CD4-positive, alpha-beta T cell treated with Interferon alpha-2 for 1 hour (primary cell): Measurements from ENCODE around the gene MAP4K4.
"Not testable (repeated sequence)": the region's sequence is repeated elsewhere in the genome, so short reads cannot be mapped to it uniquely, and the experiment has no call there.

Source experiments
- DNase-seq, 2 donors: peaks; one replicate each; pipeline ENCODE4 v3.0.0-alpha.2; 2020 to 2022

The MAP4K4 gene

DNA sequence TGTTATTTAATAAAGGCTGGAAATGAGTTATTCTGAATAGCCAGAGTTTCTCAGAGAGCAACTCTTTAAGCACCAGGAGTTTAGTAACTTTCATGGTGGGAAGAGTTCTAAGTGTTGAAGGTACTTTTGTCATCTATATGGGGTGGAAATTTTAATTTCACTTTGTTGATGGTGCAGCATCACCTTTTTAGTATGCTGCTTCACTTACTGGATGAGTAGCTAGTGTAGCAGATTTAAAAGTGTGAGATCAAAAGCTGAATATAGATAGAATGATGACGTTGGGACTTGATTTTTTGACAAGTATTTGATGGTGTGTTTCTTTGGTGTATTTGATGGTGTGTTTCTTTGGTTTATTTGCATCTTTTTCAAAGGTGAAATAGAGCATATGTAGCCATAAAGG lies 47.3 kb downstream of the MAP4K4 start:
- no peak for DNase-seq

DNA sequence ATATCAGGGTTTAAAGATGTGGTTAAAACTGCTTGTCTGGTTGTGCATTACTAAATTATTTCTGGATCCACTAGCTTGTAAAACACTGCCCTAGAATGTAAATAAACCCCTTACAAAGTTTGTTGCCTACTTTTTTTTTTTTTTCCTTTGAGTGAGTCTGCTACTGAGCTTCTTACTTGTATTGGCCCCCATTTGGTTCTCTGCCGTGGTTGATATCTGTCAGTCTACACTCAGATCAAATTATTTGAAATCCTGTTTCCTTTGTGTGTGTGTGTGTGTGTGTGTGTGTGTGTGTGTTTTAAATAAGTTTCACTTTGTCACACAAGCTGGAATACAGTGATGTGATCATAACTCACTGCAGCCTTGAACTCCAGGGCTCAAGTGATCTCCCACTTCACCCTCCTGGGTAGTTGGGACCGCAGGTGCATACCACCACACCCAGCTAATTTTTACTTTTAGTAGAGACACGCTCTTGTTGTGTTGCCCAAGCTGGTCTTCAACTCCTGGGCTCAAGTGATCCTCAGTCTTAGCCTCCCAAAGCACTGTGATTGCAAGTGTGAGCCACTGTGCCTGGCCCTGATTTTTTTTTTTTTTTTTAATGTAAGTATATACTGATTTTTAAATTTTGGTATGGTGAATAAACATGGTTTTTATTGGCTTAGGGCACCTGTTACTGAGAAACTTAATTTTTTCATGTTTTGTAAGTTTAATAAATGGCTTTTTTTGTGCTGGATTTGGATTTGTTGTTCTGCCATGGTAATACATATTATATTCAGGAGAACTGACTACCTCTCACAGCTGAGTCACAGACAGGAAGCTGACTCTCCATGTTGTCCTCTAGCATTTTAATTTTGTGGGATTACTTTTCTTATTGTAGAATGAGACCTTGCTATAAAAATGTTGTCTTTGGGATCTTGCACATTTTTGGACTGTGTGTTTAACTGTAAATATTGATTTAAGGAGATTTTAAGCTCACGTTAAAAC lies 48.5 kb downstream of the MAP4K4 start:
- no peak for DNase-seq

DNA sequence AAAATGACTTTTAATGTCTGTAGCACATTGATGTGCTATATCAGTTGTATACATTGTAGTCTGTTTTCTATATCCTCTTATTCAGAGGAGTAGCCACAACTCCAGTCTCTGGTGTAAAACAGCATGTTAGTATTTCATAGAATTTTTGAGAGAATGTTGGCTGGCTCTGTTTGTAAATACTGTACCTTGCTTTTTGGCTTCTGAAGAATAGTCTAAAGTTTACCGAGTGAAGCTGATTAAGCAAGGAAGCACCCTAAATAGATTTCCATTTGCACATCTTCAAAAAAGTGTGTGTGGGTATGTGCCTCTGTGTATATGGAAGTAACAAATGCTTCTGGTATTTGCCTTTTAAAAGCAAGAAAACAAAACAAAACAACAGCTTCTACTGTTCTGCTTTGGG lies 50.5 kb downstream of the MAP4K4 start:
- DNase-seq: no peak

DNA sequence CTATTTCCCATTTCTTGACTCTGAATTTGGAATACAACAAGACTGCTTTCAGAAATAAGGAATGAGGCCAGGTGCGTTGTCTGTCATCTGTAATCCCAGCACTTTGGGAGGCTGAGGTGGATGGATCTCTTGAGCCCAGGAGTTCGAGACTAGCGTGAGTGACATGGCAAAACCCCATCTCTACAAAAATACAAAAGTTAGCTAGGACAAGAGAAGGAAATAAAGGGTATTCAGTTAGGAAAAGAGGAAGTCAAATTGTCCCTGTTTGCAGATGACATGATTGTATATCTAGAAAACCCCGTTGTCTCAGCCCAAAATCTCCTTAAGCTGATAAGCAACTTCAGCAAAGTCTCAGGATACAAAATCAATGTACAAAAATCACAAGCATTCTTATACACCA lies 51.0 kb downstream of the MAP4K4 start:
- not testable (repeated sequence) for DNase-seq

DNA sequence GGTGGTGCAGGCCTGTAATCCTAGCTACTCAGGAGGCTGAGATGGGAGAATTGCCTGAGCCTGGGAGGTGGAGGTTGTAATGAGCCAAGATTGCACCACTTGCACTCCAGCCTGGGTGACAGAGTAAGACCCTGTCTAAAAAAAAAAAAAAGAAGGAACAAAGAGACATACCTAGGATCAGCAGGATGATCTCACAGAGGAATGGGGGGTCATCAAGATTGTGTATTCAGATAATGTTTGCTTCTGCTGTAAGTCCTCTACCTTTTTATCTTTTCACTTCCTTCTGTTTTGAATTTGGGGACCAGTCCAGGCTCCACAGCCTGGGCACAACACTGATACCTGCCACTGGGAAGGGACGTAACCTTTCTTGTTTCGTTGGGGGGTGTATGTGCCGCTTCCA lies 53.2 kb downstream of the MAP4K4 start:
- no peak for DNase-seq

DNA sequence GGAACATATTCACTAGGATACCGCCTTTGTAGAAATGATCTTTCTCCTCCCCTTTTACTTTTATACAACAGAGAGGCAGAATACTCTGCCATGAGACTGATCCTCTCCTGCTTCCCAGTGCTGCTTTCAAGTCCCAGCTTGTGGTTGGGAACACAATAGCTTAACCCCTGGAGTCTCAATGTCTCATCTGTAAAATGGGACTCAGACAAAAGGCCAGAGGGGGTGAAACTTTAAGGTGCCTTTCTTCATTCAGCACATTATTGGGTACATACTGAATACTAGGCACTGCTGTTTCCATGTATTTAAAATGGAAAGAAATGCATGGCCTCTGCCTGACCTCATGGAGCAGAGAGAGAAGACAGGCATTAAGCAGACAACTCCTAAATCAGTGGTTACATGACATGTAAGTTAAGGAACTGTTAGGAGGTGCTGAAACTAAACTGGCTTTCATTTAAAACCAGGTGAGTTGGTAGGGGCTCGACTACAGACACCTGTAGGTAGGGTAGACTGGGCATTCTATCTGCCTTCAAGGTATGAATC lies 53.8 kb downstream of the MAP4K4 start:
- DNase-seq: no peak

DNA sequence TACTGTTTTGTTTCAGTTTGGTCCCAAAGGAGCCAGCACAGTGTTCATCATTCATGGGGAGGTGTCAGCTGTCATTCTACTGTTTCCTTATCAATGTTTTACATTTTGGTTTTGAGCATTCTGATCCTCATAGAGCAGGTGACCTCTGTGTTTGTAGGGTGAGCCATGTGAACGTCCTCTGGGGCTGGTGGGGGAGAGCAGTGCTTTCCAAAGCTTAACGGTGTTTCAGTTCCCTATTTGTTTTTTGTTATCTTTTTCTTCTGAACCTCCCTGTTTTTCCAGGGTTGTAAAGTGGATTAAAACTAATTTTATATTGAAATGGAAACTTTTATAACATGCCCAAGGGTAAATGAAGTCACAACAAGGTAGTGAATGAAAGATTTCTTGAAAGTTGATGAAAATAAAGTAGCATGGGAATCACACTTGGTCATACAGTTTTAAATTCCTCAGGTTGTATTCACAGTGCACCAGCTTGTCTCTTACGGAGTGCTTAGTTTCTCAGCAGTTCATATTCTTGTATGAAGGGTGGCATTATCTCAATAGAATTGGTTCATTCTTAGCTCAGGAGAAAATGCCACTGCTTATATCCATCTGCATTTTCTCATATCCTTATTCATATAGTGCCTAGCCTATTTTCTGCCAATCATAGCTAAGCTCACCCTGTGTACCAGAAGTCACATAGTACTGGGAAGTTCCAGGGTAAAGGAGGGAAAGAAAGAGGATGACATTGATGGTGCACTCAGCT lies 54.5 kb downstream of the MAP4K4 start:
- peak in 1 of 2 donors; percentile 14 for DNase-seq

DNA sequence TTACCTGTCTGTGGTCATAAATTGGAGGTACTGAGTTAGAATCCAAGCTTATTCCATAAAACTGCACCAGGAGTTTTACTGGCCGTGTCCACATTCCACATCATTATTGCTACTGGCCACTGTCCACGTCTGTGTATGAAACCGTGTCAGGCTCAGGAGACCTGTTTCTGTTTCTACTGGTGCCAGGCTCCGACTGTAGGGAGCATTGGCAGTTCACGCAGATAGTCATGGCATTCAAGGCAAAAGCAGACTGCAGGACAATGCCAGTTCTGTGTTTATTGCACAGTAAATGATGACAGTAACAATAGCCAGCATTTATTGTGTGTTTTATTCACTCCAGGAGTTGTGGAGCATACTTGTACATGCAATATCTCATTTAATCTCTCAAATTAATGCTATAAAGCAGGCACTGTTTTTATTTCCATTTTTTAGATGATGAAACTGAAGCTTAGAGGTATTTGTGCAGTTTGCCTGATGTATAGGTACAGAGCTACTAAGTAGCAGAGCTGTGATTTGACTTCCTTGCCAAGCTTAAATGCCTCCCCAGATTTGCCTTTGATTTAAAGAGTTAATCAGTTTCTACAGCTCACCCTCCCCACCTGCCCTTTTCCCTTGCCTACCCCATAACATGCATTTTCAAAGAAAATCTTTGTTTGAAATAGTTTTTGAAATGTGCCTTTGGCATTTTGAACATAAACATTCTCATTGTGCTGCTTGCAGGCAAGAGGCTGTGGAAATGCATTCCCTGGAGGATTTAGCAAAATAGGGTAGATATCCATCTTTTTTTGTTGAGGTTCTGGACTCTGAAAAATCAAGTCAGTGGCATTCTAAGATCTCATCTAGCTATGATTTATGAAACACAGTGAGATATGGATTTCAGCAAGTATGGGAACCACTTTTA lies 55.5 kb downstream of the MAP4K4 start:
- no peak for DNase-seq

DNA sequence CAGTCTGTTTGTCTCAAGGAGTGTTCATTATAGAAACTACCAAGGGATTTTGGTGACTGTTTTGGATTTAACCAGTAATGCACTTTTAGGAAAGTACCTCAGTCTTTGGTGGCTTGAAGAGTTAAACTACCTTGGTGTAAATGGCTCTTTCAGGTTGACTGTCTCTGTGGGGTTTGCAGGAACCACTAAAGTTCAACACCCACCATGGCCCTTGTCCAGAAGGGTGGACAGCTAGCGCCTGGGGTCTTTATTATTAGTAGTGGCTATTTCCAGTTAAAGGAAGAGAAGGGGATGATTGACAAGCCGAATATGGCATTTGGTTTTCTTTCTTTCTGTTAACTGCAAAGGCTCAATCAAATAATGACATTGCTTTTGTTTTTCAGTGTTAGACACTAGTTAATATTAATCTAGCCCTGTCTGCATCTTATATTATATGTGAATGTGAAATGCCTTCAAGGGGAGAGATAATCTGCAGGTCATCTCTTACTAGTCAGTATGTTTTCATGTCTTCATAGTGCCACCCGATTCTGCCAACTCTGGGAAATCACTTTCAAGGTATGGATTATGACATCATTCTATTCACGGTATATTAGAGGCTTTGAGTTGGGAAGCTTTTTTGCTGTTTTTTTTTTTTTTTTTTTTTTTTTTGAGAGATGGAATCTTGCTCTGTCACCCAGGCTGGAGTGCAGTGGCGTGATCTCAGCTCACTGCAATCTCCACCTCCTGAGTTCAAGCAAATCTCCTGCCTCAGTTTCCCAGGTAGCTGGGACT lies 56.4 kb downstream of the MAP4K4 start:
- DNase-seq: no peak

DNA sequence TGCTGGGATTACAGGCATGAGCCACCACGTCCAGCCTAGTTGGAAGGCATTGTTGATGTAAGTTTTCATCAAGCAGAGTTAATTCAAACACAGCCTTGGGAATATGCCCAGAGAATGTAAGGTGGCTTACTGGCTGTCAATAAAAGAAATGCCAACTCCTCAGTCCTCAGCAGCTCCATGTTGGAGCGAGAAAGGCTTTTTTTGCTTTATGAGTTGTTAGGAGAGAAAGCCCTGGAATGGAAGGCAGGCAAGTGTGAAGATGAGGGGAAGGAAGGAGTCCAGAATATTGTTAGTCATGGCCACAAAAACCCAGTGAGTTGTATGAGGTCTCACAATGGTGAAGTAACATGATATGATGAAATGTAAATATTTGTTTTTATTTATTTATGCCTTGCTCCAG lies 57.1 kb downstream of the MAP4K4 start:
- no peak for DNase-seq

DNA sequence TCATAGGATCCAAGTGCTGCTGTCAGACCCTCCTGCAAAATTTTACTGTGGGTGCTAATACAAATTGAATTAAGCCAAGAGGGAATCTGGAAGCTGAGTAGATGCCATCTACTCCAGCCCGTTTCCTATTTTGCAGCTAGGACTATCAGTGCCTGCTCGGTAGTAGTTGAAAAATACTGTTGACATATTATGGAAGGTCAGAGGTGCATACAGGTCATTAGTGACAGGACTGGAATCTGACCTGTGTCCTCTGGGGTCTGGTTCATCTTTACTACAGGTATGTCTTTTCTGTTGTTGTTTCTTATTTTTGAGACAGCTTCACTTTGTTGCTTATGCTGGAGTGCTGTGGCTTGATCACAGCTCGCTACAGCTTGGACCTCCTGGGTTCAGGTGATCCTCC lies 58.8 kb downstream of the MAP4K4 start:
- DNase-seq: no peak

DNA sequence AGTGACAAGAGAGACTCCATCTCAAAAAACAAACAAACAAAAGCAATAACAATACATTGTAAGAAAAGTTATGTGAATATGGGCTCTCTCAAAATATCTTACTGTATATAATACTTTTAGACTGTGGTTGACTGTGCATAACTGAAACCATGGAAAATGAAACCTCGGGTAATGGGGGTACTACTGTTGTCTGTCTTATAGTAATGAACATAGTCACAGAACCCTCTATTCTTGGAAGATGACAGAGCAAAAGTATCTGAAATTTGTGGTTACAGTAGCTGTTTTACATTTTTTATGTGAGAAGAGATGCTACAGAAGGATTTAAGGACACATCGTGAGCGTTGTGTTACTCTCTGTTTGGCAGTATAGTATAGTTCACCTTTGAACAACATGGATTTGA lies 60.5 kb downstream of the MAP4K4 start:
- DNase-seq: no peak

DNA sequence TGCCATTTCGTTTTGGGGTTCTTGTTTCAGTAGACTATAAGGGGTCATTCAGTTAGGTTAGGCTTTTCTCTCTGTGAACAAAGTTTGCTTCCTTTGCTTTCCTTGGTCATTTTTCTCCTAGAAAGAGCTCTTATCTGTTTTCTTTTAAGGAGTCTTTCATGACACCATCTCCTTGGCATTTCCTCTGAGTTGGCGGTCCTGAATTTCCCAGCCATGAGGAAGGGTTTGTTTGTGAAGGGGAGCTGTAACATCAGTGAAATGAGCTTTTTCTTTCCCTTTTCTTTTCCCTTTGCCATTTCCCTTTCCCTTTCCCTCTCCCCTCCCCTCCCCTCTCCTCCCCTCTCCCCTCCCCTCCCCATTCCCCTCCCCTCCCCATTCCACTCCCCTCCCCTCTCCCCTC lies 61.7 kb downstream of the MAP4K4 start:
- DNase-seq: no peak

DNA sequence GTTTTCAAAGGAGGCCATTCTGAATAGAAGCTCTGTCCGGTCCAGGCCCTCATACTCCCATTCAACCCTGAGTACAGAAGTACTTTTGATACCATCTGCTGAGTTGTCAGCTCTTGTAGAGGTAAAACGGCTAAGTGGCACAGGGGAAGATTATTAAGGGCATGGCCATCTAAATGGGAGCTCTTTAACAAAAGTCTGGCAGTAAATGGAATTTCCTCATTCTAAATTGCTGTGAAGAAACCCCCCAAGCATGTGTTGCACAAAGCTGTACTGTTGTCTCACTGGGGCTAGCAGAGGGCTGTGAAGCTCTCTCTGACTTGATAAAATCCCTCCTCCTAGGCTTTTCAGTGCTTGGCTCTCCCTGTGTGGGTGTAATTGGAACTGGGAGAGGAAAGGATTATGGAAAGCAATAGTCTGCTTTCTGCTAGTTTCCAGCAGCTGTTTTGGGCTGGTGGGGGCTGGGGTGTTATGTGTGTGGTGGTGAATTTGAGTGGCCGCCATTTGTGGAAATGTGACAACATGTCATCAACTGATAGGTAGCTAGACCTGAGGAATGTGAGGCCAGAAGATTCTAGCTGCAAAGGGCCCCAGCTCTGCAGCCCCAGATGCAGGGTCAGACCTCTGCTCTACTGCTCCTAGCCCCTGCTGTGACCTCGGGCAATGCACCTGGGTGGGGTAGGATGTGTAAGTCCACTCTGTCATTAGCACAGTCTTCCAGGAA lies 65.1 kb downstream of the MAP4K4 start:
- no peak for DNase-seq

DNA sequence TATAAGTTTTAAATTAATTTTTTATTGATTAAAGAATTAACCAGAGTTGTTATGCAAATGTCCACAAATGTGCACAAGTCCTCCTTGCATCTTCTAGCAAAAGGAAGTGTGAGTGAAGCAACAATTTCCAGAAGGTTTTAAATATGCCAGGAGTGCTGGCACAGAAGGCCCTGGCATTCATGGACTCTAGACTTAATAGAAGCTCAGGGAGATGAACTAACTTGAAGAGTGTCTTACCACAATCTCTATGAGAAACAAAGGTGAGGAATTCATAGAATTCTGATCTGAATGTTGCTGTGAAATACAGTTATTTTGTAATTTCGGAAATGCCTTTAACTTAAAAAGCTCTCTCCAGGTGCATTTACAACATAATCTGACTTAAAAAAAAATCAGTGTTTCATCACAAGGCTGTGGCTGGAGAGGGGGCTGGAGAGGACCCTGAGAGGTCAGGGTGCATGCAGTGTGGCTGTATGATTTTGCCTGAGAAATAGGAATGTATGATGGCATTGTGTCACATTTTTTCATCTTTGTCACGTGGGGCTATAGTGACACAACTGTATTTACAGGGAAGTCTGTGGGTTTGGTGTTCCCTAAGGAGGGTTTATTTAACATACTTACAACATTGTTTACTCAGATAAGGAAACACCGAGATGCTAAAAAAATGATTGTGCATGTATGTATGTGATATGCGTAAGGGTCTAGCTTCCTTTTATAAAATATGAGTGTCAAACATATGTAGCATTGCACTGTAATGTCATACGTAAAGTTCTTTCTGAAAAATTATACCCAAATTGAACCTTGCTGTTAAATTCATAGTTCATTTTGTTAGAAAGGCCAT lies 66.2 kb downstream of the MAP4K4 start:
- no peak for DNase-seq

DNA sequence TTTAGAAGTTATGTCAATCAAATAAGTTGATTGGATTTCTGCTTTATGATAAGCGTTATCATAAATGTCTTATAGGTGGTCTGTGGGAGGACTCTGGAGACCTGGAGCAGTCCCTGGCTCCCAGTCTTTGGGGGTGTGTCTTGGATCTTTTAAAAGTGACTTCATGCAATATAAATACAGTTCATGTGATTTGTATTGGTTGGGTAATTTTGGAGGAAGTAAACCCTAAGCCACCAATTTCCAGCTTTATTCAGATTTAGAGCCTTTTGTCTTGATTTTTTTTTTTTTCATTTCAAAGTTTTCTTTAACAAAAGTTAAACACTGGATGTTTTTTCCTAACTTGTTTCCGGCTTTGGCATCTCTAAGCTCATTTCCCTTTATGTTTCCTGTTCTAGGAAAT lies 68.8 kb downstream of the MAP4K4 start:
- no peak for DNase-seq

DNA sequence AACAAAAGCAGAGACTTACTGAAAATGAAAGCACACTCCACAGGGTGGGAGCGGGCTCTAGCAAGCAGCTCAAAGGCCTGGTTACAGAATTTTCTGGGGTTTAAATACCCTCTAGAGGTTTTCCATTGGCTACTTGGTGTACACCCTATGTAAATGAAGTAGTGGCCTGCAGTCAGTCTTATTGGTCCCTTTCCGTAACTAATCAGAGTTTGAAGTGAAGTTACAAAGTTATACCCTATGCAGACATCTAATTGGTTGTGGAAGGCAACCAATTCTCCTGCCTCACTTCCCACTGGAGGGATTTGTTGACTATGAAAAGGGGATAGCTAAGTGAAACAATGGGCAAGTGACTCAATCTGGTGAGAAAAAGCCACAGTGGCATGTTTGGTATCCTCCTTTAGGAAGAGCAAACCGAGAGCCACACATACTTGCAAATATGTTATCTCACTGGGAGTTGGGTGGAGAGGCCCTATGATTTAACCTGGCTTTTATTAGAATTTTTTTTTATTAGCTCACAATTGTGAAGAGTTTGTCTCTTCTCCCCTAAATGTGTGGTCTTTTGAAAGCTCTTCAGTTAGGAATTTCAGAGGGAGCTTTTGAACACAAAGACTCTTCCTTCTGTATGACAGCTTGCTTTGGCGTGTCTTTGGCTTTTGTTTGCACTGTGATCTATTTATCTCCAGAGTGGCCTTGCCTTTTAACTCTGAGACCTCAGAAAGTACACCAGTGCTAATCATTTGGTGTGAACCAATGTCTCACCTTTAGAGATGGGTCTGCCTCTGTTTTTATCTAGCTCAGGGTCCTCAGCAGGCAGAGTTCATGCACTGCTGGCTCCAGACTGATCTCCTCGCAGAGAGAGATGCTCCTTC lies 69.6 kb downstream of the MAP4K4 start:
- no peak for DNase-seq

DNA sequence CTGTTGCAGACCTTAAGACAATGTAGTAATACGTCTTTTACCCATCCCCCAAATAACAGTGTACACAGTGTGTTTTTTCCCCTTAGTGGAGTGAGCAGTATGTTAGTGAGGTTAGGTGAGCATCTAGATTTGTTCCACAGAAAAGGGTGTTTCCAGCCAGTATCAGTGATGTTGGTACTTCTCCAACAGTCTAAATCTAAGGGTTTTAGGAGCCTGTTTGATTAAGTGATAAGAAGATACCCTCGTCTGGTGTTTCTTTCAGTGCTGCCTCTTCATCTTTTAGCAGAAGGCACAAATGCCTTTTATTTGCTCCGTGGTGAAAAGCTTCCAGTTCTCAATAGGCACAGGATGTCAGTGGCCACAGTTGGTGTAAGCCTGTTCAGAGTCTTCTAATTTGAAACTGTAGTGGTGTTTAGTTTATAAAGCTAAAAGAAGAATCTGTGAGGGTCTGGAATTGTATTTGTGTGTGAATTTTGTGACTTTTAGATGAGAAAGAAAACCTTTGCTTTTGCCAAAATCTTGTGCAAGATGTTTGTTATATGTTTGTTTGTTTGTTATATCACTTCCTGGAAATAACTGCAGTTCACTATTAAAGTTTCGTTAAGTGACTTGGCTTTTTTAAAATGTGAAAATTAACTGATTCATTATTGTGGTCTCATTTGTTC lies 71.2 kb downstream of the MAP4K4 start:
- DNase-seq: peak in 1 of 2 donors; percentile 20

DNA sequence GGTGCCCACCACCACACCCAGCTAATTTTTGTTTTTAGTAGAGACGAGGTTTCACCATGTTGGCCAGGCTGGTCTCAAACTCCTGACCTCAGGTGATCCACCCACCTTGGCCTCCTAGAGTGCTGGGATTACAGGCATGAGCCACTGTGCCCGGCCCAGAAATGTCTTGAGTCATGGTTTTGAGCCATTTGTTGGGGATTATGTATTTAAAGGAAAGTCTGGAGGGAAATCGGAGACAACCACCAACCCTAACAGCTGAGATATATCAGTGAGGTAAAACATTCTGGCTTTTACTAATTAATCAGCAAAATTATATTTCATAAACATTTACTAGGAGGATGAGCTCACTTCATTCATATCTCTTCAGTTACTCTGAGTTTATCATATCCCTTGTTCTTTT lies 72.2 kb downstream of the MAP4K4 start:
- not testable (repeated sequence) for DNase-seq
